Measurements from ENCODE around the gene ACTR8. TPM values are rescaled to one million over a fixed set of nuclear protein-coding genes. Genes with fewer than 3 reads are reported as not detected.

The ACTR8 gene
- total and polyA plus RNA-seq, 8 donors = 26.1 to 48.4 (median 44.0) TPM

DNA sequence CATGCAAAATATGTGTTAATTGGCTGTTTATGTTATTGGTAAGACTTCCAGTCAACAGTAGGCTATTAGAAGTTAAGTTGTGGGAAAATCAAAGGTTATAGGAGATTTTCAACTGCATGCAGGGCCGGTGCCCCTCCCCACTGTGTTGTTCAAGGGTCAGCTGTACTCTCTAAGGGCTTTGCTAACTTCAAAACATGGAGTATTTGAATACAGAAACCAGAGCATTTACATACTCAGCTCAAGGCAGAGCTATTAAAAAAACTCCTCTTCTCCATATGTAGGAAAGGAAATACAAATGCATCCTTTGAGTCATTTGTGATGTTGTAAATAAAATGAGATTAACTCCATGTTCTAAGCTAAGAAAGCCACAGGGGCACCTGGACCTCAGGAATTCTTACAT is 18.8 kb downstream of the ACTR8 start:
- Histone ChIP-seq H3K27me3 (no peaks in the 10 kb centered on the region), H3K36me3 (peaks cover 0 to 94% of the 10 kb centered on the region in 2 donors), H3K9me3 (no peaks in the 10 kb centered on the region), H3K4me1 (no peaks in the 10 kb centered on the region), H3K4me3 (no peak overlapping the region), H3K27ac (no peak overlapping the region)
- ATAC-seq = no peak
- DNase-seq = no peak
- TF ChIP-seq, protein P1, sequence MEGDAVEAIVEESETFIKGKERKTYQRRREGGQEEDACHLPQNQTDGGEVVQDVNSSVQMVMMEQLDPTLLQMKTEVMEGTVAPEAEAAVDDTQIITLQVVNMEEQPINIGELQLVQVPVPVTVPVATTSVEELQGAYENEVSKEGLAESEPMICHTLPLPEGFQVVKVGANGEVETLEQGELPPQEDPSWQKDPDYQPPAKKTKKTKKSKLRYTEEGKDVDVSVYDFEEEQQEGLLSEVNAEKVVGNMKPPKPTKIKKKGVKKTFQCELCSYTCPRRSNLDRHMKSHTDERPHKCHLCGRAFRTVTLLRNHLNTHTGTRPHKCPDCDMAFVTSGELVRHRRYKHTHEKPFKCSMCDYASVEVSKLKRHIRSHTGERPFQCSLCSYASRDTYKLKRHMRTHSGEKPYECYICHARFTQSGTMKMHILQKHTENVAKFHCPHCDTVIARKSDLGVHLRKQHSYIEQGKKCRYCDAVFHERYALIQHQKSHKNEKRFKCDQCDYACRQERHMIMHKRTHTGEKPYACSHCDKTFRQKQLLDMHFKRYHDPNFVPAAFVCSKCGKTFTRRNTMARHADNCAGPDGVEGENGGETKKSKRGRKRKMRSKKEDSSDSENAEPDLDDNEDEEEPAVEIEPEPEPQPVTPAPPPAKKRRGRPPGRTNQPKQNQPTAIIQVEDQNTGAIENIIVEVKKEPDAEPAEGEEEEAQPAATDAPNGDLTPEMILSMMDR (IDR thresholded peaks at IDR 0.05) = no peak
- intact Hi-C loops (cut with DNase I) = no loop called here

DNA sequence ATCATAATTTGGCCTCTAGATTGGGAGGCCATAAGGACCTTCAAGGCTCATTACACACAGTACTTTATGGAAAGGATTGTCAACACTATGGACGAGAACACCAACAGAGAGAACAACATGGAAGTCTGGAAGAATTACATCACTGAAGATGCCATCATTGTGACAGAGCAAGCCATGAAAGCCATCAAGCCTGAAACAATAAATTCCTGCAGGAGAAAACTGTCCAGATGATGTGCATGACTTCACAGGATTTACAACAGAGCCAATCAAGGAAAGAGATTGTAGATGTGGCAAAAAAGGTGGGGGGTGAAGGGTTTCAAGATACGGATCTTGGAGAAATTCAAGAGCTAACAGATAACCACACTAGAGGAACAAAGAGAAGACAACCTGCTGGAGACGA is 19.7 kb downstream of the ACTR8 start:
- Histone ChIP-seq H3K27ac (no peak overlapping the region), H3K4me3 (no peak overlapping the region), H3K4me1 (no peaks in the 10 kb centered on the region), H3K36me3 (peaks cover 0 to 85% of the 10 kb centered on the region in 2 donors), H3K27me3 (no peaks in the 10 kb centered on the region), H3K9me3 (no peaks in the 10 kb centered on the region)
- ATAC-seq = no peak
- no peak for DNase-seq
- TF ChIP-seq, protein P1 (IDR thresholded peaks at IDR 0.05) = no peak
- intact Hi-C loops (cut with DNase I) = no loop called here

DNA sequence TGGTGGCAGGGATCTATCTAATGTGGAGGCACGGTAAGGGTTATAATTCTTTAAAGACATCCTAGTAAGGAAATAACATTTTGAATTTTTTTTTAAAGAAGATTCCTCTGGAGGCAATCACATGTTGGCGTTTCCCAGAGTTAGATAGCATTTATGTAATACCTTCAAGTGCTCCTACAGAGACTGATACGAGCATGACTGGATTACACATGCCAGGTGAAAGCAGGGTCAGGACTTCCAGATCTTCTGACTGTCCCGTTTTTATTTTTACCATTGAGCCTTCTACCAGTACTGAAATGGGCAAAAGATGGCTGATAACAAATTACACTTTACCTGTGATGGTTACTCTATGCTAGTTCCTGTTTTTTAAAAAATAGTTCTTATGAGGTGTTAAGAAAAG is 21.8 kb downstream of the ACTR8 start:
- ATAC-seq (no peak), DNase-seq (no peak)
- Histone ChIP-seq H3K27ac (no peak overlapping the region), H3K9me3 (no peaks in the 10 kb centered on the region), H3K36me3 (peaks cover 0 to 64% of the 10 kb centered on the region in 2 donors), H3K4me1 (no peaks in the 10 kb centered on the region), H3K27me3 (no peaks in the 10 kb centered on the region), H3K4me3 (no peak overlapping the region)
- TF ChIP-seq, protein P1 (IDR thresholded peaks at IDR 0.05) = no peak
- intact Hi-C loops (cut with DNase I) = no loop called here

DNA sequence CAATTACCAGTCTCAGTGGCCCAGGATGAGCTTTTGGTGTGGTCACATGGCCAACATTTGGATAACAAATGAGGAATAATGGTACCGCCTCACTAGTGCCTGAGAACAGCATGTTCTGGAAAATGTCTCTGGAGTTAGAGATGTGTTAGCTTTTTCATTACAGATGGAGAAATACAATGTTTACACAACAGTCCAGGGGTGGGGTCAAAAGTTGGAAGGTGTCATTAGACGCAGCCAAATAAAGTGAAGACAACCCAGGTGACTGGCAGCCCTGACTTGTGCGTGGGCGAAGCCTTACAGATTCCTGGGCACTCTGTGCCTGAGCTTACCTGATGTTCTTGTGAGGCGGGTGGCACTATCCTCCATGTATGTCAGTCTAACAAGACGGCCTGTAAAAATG is 22.8 kb downstream of the ACTR8 start:
- H3K4me3 ChIP-seq = no peak overlapping the region
- no peak for ATAC-seq
- H3K27me3 ChIP-seq = no peaks in the 10 kb centered on the region
- TF ChIP-seq, protein P1 (IDR thresholded peaks at IDR 0.05) = no peak
- intact Hi-C loops (cut with DNase I) = no loop called here
- H3K36me3 ChIP-seq = peaks cover 0 to 54% of the 10 kb centered on the region in 2 donors
- no peaks in the 10 kb centered on the region for H3K9me3 ChIP-seq
- no peak overlapping the region for H3K27ac ChIP-seq
- no peak for DNase-seq
- H3K4me1 ChIP-seq = no peaks in the 10 kb centered on the region

DNA sequence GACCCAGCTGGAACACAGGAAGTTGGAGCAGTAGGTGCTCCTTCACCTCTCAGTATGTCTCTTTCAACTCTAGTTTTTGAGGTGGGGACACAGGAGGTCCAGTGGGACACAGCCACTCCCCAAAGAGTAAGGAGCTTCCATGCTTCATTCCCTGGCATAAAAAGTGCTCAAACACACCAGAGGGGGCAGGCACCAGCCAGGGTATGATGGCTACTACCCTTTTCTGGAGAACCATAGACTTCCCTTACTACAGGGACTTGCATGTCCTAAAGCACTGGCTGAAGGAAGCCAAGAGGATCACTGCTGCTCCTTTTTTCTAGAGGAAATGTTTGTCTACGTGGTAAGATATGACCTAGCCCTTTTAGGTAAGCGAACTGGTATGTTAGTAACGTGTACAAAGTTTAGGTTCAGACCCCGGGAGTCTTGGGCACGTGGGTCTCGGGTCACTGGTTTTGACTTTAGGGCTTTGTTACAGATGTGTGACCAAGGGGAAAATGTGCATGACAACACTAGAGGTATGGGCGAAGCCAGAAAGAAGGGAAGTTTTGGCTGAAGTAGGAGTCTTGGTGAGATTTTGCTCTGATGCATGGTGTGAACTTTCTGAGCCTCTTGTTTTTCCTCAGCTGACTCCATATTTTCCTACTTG is 23.7 kb downstream of the ACTR8 start:
- no peak overlapping the region for H3K4me3 ChIP-seq
- DNase-seq = no peak
- no peak overlapping the region for H3K27ac ChIP-seq
- H3K9me3 ChIP-seq = no peaks in the 10 kb centered on the region
- intact Hi-C loops (cut with DNase I) = no loop called here
- H3K4me1 ChIP-seq = no peaks in the 10 kb centered on the region
- H3K27me3 ChIP-seq = no peaks in the 10 kb centered on the region
- no peak for ATAC-seq
- TF ChIP-seq, protein P1 (IDR thresholded peaks at IDR 0.05) = no peak
- peaks cover 0 to 45% of the 10 kb centered on the region in 2 donors for H3K36me3 ChIP-seq
